Epithelial cell of esophagus (primary cell): ENCODE measurements around the gene ULK4.

Experiments
- DNase-seq: peaks from one replicate; pipeline ENCODE4 v3.0.0; 2010; ENCODE audit warnings: low read depth
- H3K4me3 ChIP-seq: 2 replicates; pipeline ENCODE4 v1.5.1; 2011; ENCODE audit warnings: mild to moderate bottlenecking, low read length, control low read depth
- CTCF ChIP-seq: IDR thresholded peaks from 2 replicates; pipeline ENCODE4 v1.5.1; 2011; ENCODE audit warnings: low read depth, mild to moderate bottlenecking, low read length, control low read depth, inconsistent platforms; ENCODE audit not compliant: insufficient read depth; ENCODE audit errors: missing control alignments

Gene ULK4

GRCh38 chr3:41532976-41533375, 428.9 kb downstream of the ULK4 start:
- H3K4me3 ChIP-seq: no peak overlapping the region
- no peak for TF ChIP-seq CTCF
- no peak for DNase-seq

DNA sequence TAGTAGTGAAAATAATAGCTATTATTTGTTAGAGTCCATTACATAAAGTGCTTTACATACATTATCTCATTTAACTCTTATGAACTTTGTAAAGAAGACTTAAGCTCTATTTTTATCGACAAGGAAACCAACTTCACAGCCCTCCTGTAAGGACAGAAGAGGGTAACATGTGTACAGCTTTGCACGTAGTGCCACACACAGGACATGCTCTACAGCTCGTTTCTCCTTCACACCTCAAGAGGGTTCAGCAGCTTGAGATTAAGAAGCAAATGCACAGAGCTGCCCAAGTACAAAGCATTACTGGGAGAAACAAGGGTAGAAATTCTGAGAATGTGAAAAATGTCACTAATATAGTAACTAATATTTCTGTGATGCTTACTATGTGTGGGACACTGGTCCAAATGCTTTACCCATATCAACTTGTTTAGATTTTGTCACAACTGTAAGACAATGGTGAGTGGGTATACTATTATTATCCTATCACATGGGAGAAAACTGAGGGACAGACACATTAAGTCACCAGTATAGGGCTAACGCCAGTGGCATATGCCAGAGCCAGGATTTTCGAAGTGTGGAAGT, 434.8 kb downstream of the ULK4 start:
- no peak for TF ChIP-seq CTCF
- no peak for DNase-seq
- no peak overlapping the region for H3K4me3 ChIP-seq

GRCh38 chr3:41525303-41526064, 436.4 kb downstream of the ULK4 start:
- no peak overlapping the region for H3K4me3 ChIP-seq
- no peak for DNase-seq
- no peak for TF ChIP-seq CTCF

DNA sequence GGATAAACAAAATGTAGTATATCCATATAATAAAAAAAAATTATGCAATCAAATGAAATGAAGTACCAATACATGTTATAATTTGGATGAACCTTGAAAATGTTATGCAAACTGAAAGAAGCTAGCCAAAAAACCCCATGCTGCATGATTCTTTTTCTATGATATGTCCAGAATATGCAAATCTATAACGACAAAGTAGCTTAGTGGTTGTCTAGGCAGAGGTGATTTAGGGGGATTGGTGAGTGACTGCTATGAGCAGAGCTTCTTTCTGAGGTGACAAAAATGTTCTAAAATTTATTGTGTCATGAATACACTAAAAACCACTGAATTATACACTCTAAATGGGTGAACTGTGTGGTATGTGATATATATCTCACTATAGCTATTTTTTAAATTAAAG, 438.0 kb downstream of the ULK4 start:
- no peak overlapping the region for H3K4me3 ChIP-seq
- TF ChIP-seq CTCF: no peak
- DNase-seq: no peak

DNA sequence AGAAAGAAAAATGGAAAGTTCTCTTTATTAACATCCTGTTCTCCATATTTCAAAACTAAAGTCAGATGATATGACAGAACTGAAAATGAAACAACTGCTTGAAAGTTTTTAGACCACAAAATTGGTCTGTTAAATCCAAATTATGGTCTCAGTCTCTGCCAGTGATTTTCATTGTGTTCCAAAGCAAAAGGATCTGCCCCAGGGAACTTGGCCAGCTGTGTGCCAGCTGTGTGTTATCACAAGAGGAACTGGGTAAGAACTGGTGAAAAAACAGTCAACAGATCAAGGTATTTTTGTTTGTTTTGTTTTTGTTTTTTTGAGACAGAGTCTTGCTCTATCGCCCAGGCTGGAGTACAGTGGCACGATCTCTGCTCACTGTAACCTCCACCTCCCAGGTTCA, 439.3 kb downstream of the ULK4 start:
- no peak for TF ChIP-seq CTCF
- no peak overlapping the region for H3K4me3 ChIP-seq
- no peak for DNase-seq

GRCh38 chr3:41521010-41521655, 440.8 kb downstream of the ULK4 start:
- TF ChIP-seq CTCF: no peak
- no peak for DNase-seq
- no peak overlapping the region for H3K4me3 ChIP-seq

DNA sequence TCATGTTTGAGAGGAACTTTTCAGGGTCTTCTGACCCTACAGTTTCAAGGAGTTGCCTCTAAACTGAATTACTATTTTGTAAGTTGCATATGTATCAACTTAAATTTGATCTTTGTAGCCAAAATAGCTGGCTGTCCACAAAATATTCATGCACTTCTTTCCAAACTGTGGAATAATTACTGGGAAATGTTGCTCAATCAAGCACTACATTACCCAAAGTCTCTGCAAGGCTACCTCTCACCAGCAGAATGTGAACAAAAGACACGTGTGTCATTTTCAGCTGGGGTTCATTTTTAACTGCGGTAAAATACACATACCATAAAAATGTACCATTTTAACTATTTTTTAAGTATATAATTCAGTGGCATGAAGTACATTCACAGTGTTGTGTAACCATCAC, 442.2 kb downstream of the ULK4 start:
- no peak overlapping the region for H3K4me3 ChIP-seq

More for the DNA sequence above, 442.2 kb downstream of the ULK4 start:
- no peak for TF ChIP-seq CTCF
- DNase-seq: no peak
